DLD1 (cell line): ENCODE data around the gene CLPTM1L.
"Not testable (repeated sequence)": the region's sequence is repeated elsewhere in the genome, so short reads cannot be mapped to it uniquely, and the experiment has no call there.

Source experiments
- in situ Hi-C: cut with HindIII; loops from 2 replicates; pipeline ENCODE4 v1.10.0; 2017; ENCODE audit warnings: low sequenced_read_pairs

The CLPTM1L gene

GRCh38 chr5:1328237-1329110 is 16.4 kb downstream of the CLPTM1L start:
- in situ Hi-C loops: not testable (repeated sequence)

GRCh38 chr5:1326901-1327756 is 17.8 kb downstream of the CLPTM1L start:
- in situ Hi-C loops: not testable (repeated sequence)

GRCh38 chr5:1326532-1326875 is 18.4 kb downstream of the CLPTM1L start:
- in situ Hi-C loops: not testable (repeated sequence)

- in situ Hi-C loops: no loop called here
Observed at GRCh38 chr5:1325870-1326531, 18.9 kb downstream of the CLPTM1L start.

- in situ Hi-C loops: no loop called here
Observed at GRCh38 chr5:1325191-1325741, 19.6 kb downstream of the CLPTM1L start.

GRCh38 chr5:1324719-1325190 is 20.1 kb downstream of the CLPTM1L start:
- in situ Hi-C loops: no loop called here

GRCh38 chr5:1324301-1324700 is 20.6 kb downstream of the CLPTM1L start:
- in situ Hi-C loops: no loop called here

GRCh38 chr5:1323803-1324173 is 21.1 kb downstream of the CLPTM1L start:
- in situ Hi-C loops: no loop called here

- in situ Hi-C loops: no loop called here
Observed at GRCh38 chr5:1322955-1323802, 21.7 kb downstream of the CLPTM1L start.

- in situ Hi-C loops: no loop called here
Observed at GRCh38 chr5:1322036-1322900, 22.6 kb downstream of the CLPTM1L start.

GRCh38 chr5:1321576-1321975 is 23.3 kb downstream of the CLPTM1L start:
- in situ Hi-C loops: no loop called here

GRCh38 chr5:1320436-1321344 is 24.2 kb downstream of the CLPTM1L start:
- in situ Hi-C loops: no loop called here

GRCh38 chr5:1319436-1320256 is 25.3 kb downstream of the CLPTM1L start:
- in situ Hi-C loops: loop anchor here (10.0 kb wide), 1 partner anchor 95 kb away; the partner anchor contains the start of gene SLC6A18

GRCh38 chr5:1318659-1319251 is 26.1 kb downstream of the CLPTM1L start:
- in situ Hi-C loops: loop anchor here (10.0 kb wide), 1 partner anchor 94 kb away; the partner anchor contains the start of gene SLC6A18

GRCh38 chr5:1317921-1318565 is 26.9 kb downstream of the CLPTM1L start:
- in situ Hi-C loops: loop anchor here (10.0 kb wide), 1 partner anchor 93 kb away; the partner anchor contains the start of gene SLC6A18
